ENCODE results near the gene KRABD2.
"Not testable (repeated sequence)": the region's sequence is repeated elsewhere in the genome, so short reads cannot be mapped to it uniquely, and the experiment has no call there.

Gene KRABD2

GRCh38 chr17:8397636-8398035 lies 21.1 kb upstream of the KRABD2 start, which contains the start of gene RNF222:
Gene RNF222, minus strand, starts transcription at chr17:8397827. Its CDS starts 4,366 bp downstream, at chr17:8393461.
- no peak within 1 kb of the TSS for H3K27ac Mint-ChIP-seq
- Histone ChIP-seq H3K4me3 (ENCODE audit: low read length) (no peak within 1 kb of the TSS), H3K27me3 (ENCODE audit: control insufficient read depth, insufficient read depth, low read length) (peaks cover 9% of the 10 kb centered on the region), H3K4me1 (ENCODE audit: control insufficient read depth, insufficient read depth, low read length) (peaks cover 16% of the 10 kb centered on the region), H3K9me3 (ENCODE audit: control insufficient read depth, insufficient read depth, low read length) (no peaks in the 10 kb centered on the region), H3K36me3 (ENCODE audit: control insufficient read depth, insufficient read depth, low read length) (no peaks in the 10 kb centered on the region), H3K27ac (ENCODE audit: low read length) (no peak within 1 kb of the TSS)
- H3K4me1 Mint-ChIP-seq: peaks cover 10 to 11% of the 10 kb centered on the region in 2 donors
- no peaks in the 10 kb centered on the region for H3K9me3 Mint-ChIP-seq
- intact Hi-C loops (cut with micrococcal nuclease): no loop called here
- no peak within 1 kb of the TSS for H3K4me3 Mint-ChIP-seq
- peaks cover 24 to 26% of the 10 kb centered on the region in 2 donors for H3K27me3 Mint-ChIP-seq (ENCODE audit: low read depth in 2 of 2)
- WGBS (ENCODE audit: insufficient coverage): 66% methylated on average over 13 of the region's 13 CpGs
- no peak for DNase-seq
- no peak for ATAC-seq
- no peak for TF ChIP-seq CTCF (IDR thresholded peaks at IDR 0.05)
- H3K36me3 Mint-ChIP-seq: no peaks in the 10 kb centered on the region

- H3K27me3 ChIP-seq (ENCODE audit: control insufficient read depth, insufficient read depth, low read length); H3K27ac ChIP-seq (ENCODE audit: low read length); ATAC-seq; H3K4me3 Mint-ChIP-seq; DNase-seq; H3K4me3 ChIP-seq (ENCODE audit: low read length); intact Hi-C loops (cut with micrococcal nuclease); H3K27ac Mint-ChIP-seq; H3K9me3 ChIP-seq (ENCODE audit: control insufficient read depth, insufficient read depth, low read length); H3K9me3 Mint-ChIP-seq; H3K36me3 Mint-ChIP-seq; H3K36me3 ChIP-seq (ENCODE audit: control insufficient read depth, insufficient read depth, low read length): not testable (repeated sequence)
- peaks cover 17% of the 10 kb centered on the region for H3K4me1 ChIP-seq (ENCODE audit: control insufficient read depth, insufficient read depth, low read length)
- Mint-ChIP-seq H3K4me1 (peaks cover 14 to 15% of the 10 kb centered on the region in 2 donors), H3K27me3 (ENCODE audit: low read depth in 2 of 2) (peaks cover 19 to 26% of the 10 kb centered on the region in 2 donors)
- 97% methylated on average over 9 of the region's 9 CpGs for WGBS (ENCODE audit: insufficient coverage)
These were observed 18.0 kb upstream of the KRABD2 start for GRCh38 chr17:8394497-8394896.

DNA sequence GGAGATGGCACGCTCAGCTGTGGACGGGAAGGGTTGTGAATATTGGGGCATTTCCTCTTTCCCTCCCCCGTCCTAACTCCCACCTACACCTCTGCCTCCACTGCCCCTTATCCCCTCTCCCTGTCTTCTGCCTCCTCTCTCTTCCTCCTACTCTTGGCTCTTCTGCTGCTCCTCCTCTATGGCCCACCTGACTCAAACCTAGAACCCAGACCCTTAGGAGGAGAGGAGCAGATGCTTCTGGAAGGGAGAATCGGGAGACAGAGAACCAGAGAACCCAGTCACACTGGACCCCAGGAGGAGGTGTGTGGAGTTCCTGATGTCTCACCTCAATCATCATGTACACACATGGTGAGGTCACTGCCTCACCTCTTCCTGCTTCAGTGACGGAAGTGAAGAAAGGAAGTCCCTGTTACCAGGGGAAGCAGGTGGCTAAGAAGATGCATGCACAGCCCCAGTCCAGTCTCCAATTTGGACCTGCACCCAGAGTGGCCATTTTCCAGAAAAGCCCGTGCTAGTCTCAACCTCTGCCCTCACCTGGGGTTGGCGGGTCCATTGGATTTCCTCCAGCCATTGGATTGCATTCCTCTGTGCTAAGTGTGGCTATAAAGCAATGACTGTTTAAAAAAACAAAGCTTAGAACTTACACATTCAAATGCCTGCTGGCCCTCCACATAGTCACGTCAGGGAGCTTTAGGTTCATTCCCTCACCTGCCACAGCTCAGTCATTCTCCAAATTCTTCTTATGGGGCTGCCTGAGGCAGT lies 17.1 kb upstream of the KRABD2 start:
- Histone ChIP-seq H3K4me1 (ENCODE audit: control insufficient read depth, insufficient read depth, low read length) (peaks cover 25% of the 10 kb centered on the region), H3K9me3 (ENCODE audit: control insufficient read depth, insufficient read depth, low read length) (no peaks in the 10 kb centered on the region), H3K36me3 (ENCODE audit: control insufficient read depth, insufficient read depth, low read length) (no peaks in the 10 kb centered on the region), H3K27ac (ENCODE audit: low read length) (peak overlapping the region; percentile 36), H3K27me3 (ENCODE audit: control insufficient read depth, insufficient read depth, low read length) (peaks cover 5% of the 10 kb centered on the region), H3K4me3 (ENCODE audit: low read length) (no peak overlapping the region)
- DNase-seq (peak in 1 of 2 donors; percentile 82), ATAC-seq (peak; percentile 91 to 97 (median 96))
- Mint-ChIP-seq H3K9me3 (no peaks in the 10 kb centered on the region), H3K4me1 (peaks cover 18 to 23% of the 10 kb centered on the region in 2 donors), H3K27ac (peak overlapping the region; percentile 71 to 90), H3K36me3 (no peaks in the 10 kb centered on the region), H3K4me3 (no peak overlapping the region), H3K27me3 (ENCODE audit: low read depth in 2 of 2) (peaks cover 19 to 26% of the 10 kb centered on the region in 2 donors)
- intact Hi-C loops (cut with micrococcal nuclease): no loop called here
- 60% methylated on average over 8 of the region's 8 CpGs for WGBS (ENCODE audit: insufficient coverage)
- TF ChIP-seq CTCF (IDR thresholded peaks at IDR 0.05): no peak

- DNase-seq (no peak), ATAC-seq (no peak)
- 91% methylated on average over 46 of the region's 46 CpGs for WGBS (ENCODE audit: insufficient coverage)
- H3K4me1 Mint-ChIP-seq: peaks cover 26 to 31% of the 10 kb centered on the region in 2 donors
- H3K4me3 ChIP-seq (ENCODE audit: low read length): no peak overlapping the region
- H3K36me3 ChIP-seq (ENCODE audit: control insufficient read depth, insufficient read depth, low read length): no peaks in the 10 kb centered on the region
- peaks cover 1% of the 10 kb centered on the region for H3K27me3 ChIP-seq (ENCODE audit: control insufficient read depth, insufficient read depth, low read length)
- H3K36me3 Mint-ChIP-seq: no peaks in the 10 kb centered on the region
- H3K27me3 Mint-ChIP-seq (ENCODE audit: low read depth in 2 of 2): peaks cover 19 to 23% of the 10 kb centered on the region in 2 donors
- intact Hi-C loops (cut with micrococcal nuclease): no loop called here
- H3K27ac Mint-ChIP-seq: peak overlapping the region; percentile 71 to 90
- peaks cover 30% of the 10 kb centered on the region for H3K4me1 ChIP-seq (ENCODE audit: control insufficient read depth, insufficient read depth, low read length)
- peak overlapping the region; percentile 36 for H3K27ac ChIP-seq (ENCODE audit: low read length)
- H3K9me3 Mint-ChIP-seq: no peaks in the 10 kb centered on the region
- no peak overlapping the region for H3K4me3 Mint-ChIP-seq
- TF ChIP-seq CTCF (IDR thresholded peaks at IDR 0.05): no peak
- no peaks in the 10 kb centered on the region for H3K9me3 ChIP-seq (ENCODE audit: control insufficient read depth, insufficient read depth, low read length)
These were observed 16.4 kb upstream of the KRABD2 start for GRCh38 chr17:8392674-8393469.
